ENCODE results near the gene TRIM10. TPM values are rescaled to one million over a fixed set of nuclear protein-coding genes. Genes with fewer than 3 reads are reported as not detected.
A peak's percentile ranks its signal among the peaks of the same experiment; 100 is the strongest.

TRIM10 gene
- not detected for polyA plus RNA-seq (2013, experiment 1 of 2; ENCODE audit: insufficient read length)
- polyA plus RNA-seq (2013, experiment 2 of 2; ENCODE audit: insufficient read length), result 0.05 TPM

GRCh38 chr6:30160785-30161531 lies at the start of gene TRIM10:
Gene TRIM10, minus strand, starts transcription at chr6:30161211. Its CDS starts 353 bp downstream, at chr6:30160858.
- DNase-seq, result no peak

GRCh38 chr6:30207619-30208295 lies 46.7 kb upstream of the TRIM10 start:
- peak; percentile 33 for DNase-seq

GRCh38 chr6:30206799-30207618 lies 46.0 kb upstream of the TRIM10 start:
- DNase-seq, result no peak

GRCh38 chr6:30206152-30206551 lies 45.1 kb upstream of the TRIM10 start:
- peak; percentile 36 for DNase-seq

- DNase-seq, result no peak
Measured at GRCh38 chr6:30204116-30204515, 43.1 kb upstream of the TRIM10 start.

GRCh38 chr6:30202366-30202765 lies 41.4 kb upstream of the TRIM10 start:
- DNase-seq, result no peak

- no peak for DNase-seq
Measured at GRCh38 chr6:30200551-30201281, 39.7 kb upstream of the TRIM10 start.

- DNase-seq, result no peak
Measured at GRCh38 chr6:30198166-30199084, 37.4 kb upstream of the TRIM10 start.

- no peak for DNase-seq
Measured at GRCh38 chr6:30196376-30196775, 35.4 kb upstream of the TRIM10 start.

GRCh38 chr6:30195951-30196350 lies 34.9 kb upstream of the TRIM10 start:
- no peak for DNase-seq

- no peak for DNase-seq
Measured at GRCh38 chr6:30194797-30195690, 34.0 kb upstream of the TRIM10 start.

- DNase-seq, result no peak
Measured at GRCh38 chr6:30192076-30192475, 31.1 kb upstream of the TRIM10 start.

- no peak for DNase-seq
Measured at GRCh38 chr6:30188541-30188940, 27.5 kb upstream of the TRIM10 start.

- no peak for DNase-seq
Measured at GRCh38 chr6:30185846-30186484, 25.0 kb upstream of the TRIM10 start.

GRCh38 chr6:30184417-30185031 lies 23.5 kb upstream of the TRIM10 start:
- no peak for DNase-seq

- no peak for DNase-seq
Measured at GRCh38 chr6:30180145-30180544, 19.1 kb upstream of the TRIM10 start.

- DNase-seq, result no peak
Measured at GRCh38 chr6:30178837-30179236, 17.8 kb upstream of the TRIM10 start.

GRCh38 chr6:30175765-30176164 lies 14.8 kb upstream of the TRIM10 start:
- no peak for DNase-seq

- DNase-seq, result no peak
Measured at GRCh38 chr6:30172681-30173080, 11.7 kb upstream of the TRIM10 start.
